Right lobe of liver (tissue), 6 donors: ENCODE results near the gene SCN8A. TPM values are rescaled to one million over a fixed set of nuclear protein-coding genes. Genes with fewer than 3 reads are reported as not detected.

ENCODE experiments used
- ATAC-seq, 4 donors: fragments of 200-7000 bp; cut with Tn5 transposase; one replicate each; pipeline ENCODE4 v1.9.1; 2020; ENCODE audit warnings: mild to moderate bottlenecking in 4 of 4, moderate library complexity in 4 of 4
- DNase-seq, 3 donors: peaks; one replicate each; pipeline ENCODE4 v3.0.0-alpha.2; 2020
- H3K27ac ChIP-seq, 3 donors: fragments of 200-600 bp; one replicate each; pipeline ENCODE4 v1.8.0; 2022
- H3K27me3 ChIP-seq, 2 donors: fragments of 200-600 bp; one replicate each; pipeline ENCODE4 v1.8.0; 2022
- H3K36me3 ChIP-seq, 4 donors: fragments of 200-600 bp; sonication (generic) in 1 of 4; one replicate each; pipeline versions ENCODE4 v1.5.1 to v1.8.0; 2017 to 2022; ENCODE audit warnings: control low read depth in 1 of 4
- H3K4me1 ChIP-seq, 4 donors: fragments of 200-600 bp; sonication (generic) in 1 of 4; one replicate each; pipeline versions ENCODE4 v1.5.1 to v1.8.0; 2017 to 2022; ENCODE audit warnings: control low read depth in 1 of 4
- H3K4me3 ChIP-seq, 3 donors: fragments of 200-600 bp; one replicate each; pipeline ENCODE4 v1.8.0; 2022
- H3K9me3 ChIP-seq, 4 donors: fragments of 200-600 bp; sonication (generic) in 1 of 4; one replicate each; pipeline versions ENCODE4 v1.5.1 to v1.8.0; 2017 to 2022; ENCODE audit warnings: control low read depth in 1 of 4
- POLR2A ChIP-seq: fragments of 450-650 bp; IDR thresholded peaks from one replicate; pipeline ENCODE4 v1.6.1; 2017; ENCODE audit warnings: antibody characterized with exemption, mild to moderate bottlenecking
- WGBS: methylation state at CpG from one replicate; pipeline ENCODE4 v1.1.6; 2018; ENCODE audit warnings: low coverage, low lambda C conversion rate; ENCODE audit not compliant: insufficient coverage; ENCODE audit errors: missing lambda C conversion rate; 5-methylcytosine and 5-hydroxymethylcytosine counted together
- intact Hi-C, 2 donors: fragments of 100-400 bp; cut with DNase I; formaldehyde crosslinking; loops; one replicate each; pipeline versions ENCODE4 v1.11.2 to v1.14.1; 2022
- total RNA-seq, 6 experiments: library from RNA; depleted of rRNA in 2 of 6; stranded (reverse); fragments of >200 nt in 2 of 6; fragmentation: NEBNext Ultra II Directional in 3 of 6; extraction: Animal tissue kit (Norgen Biotek cat#: 25700) in 3 of 6; gene quantifications; one replicate each; pipeline versions ENCODE4 v1.1.0 to v1.2.4, GENCODE V29; 2016 to 2023
- TF ChIP-seq, protein P1 (sequence below), 4 donors: fragments of 200-600 bp in 3 of 4; fragments of 450-650 bp in 1 of 4; IDR thresholded peaks; one replicate each; pipeline versions ENCODE4 v1.5.1 to v1.8.0; 2016 to 2022; ENCODE audit warnings: antibody characterized with exemption in 4 of 4, mild to moderate bottlenecking in 2 of 4
- donor health status: DM: no; HTN: yes; CAD: no.
- donor health status: DM: no; HTN: no; CAD: no.
- donor health status: DM: no; HTN: no; CAD: no.
- donor health status: DM: no; HTN: yes; CAD: no.
- donor health status: DM: no; HTN: yes; CAD: no.

SCN8A gene
- total RNA-seq, 6 experiments from 2014 or later = 1.7 to 5.6 (median 3.7) TPM

GRCh38 chr12:51621156-51621922, 30.3 kb downstream of the SCN8A start:
- Histone ChIP-seq H3K9me3 (no peaks in the 10 kb centered on the region), H3K27ac (no peak overlapping the region), H3K4me1 (peaks cover 0 to 14% (median 8%) of the 10 kb centered on the region in 4 donors), H3K27me3 (no peaks in the 10 kb centered on the region), H3K36me3 (no peaks in the 10 kb centered on the region), H3K4me3 (no peak overlapping the region)
- ATAC-seq (peak in 1 of 4 donors; percentile 64), DNase-seq (no peak)
- no peak for TF ChIP-seq POLR2A
- TF ChIP-seq, protein P1, sequence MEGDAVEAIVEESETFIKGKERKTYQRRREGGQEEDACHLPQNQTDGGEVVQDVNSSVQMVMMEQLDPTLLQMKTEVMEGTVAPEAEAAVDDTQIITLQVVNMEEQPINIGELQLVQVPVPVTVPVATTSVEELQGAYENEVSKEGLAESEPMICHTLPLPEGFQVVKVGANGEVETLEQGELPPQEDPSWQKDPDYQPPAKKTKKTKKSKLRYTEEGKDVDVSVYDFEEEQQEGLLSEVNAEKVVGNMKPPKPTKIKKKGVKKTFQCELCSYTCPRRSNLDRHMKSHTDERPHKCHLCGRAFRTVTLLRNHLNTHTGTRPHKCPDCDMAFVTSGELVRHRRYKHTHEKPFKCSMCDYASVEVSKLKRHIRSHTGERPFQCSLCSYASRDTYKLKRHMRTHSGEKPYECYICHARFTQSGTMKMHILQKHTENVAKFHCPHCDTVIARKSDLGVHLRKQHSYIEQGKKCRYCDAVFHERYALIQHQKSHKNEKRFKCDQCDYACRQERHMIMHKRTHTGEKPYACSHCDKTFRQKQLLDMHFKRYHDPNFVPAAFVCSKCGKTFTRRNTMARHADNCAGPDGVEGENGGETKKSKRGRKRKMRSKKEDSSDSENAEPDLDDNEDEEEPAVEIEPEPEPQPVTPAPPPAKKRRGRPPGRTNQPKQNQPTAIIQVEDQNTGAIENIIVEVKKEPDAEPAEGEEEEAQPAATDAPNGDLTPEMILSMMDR (IDR thresholded peaks at IDR 0.05) = no peak
- WGBS = 45% methylated on average over 6 of the region's 7 CpGs
- intact Hi-C loops = no loop called here

- Histone ChIP-seq H3K4me1 (peaks cover 0 to 25% (median 12%) of the 10 kb centered on the region in 4 donors), H3K27ac (no peak overlapping the region), H3K36me3 (no peaks in the 10 kb centered on the region), H3K9me3 (no peaks in the 10 kb centered on the region), H3K27me3 (no peaks in the 10 kb centered on the region), H3K4me3 (no peak overlapping the region)
- intact Hi-C loops = no loop called here
- ATAC-seq = no peak
- TF ChIP-seq, protein P1 (IDR thresholded peaks at IDR 0.05) = no peak
- TF ChIP-seq POLR2A = no peak
- DNase-seq = no peak
- WGBS = 89% methylated on average over 1 of the region's 1 CpG
These were observed 31.5 kb downstream of the SCN8A start for GRCh38 chr12:51622564-51622963.

DNA sequence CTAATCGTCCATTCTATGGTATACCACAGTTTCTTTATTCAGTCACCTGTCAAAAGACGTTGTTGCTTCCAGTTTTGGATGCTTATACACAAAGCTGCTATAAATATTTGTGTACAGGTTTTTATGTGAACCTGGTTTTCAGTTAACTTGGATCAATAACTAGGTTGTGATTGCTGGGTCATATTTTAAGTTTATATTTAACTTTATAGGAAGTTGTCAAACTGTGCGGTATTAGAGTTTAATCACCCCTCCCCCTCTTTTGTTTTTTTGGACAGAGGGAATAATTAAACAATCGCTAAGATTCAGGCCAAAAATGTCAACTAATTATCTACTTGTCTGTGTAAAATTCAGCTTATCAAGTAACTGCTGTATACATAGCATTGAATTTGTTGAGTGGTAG, 34.3 kb downstream of the SCN8A start:
- DNase-seq (no peak), ATAC-seq (peak; percentile 15 to 61 (median 42))
- Histone ChIP-seq H3K36me3 (no peaks in the 10 kb centered on the region), H3K9me3 (no peaks in the 10 kb centered on the region), H3K27ac (peak overlapping the region; percentile 45 to 76 (median 55)), H3K27me3 (no peaks in the 10 kb centered on the region), H3K4me3 (peak overlapping the region in 1 of 3 donors; percentile 4), H3K4me1 (peaks cover 0 to 22% (median 9%) of the 10 kb centered on the region in 4 donors)
- WGBS = 12% methylated on average over 4 of the region's 4 CpGs
- intact Hi-C loops = no loop called here
- TF ChIP-seq POLR2A = no peak
- TF ChIP-seq, protein P1 (IDR thresholded peaks at IDR 0.05) = no peak

GRCh38 chr12:51626115-51626514, 35.1 kb downstream of the SCN8A start:
- ATAC-seq (peak; percentile 88 to 95 (median 94)), DNase-seq (peak in 1 of 3 donors; percentile 71)
- H3K4me1 ChIP-seq = peaks cover 0 to 29% (median 6%) of the 10 kb centered on the region in 4 donors
- no peaks in the 10 kb centered on the region for H3K36me3 ChIP-seq
- intact Hi-C loops = no loop called here
- TF ChIP-seq POLR2A = no peak
- TF ChIP-seq, protein P1 (IDR thresholded peaks at IDR 0.05) = no peak
- peak overlapping the region in 1 of 3 donors; percentile 4 for H3K4me3 ChIP-seq
- no peaks in the 10 kb centered on the region for H3K9me3 ChIP-seq
- 41% methylated on average over 3 of the region's 3 CpGs for WGBS
- no peaks in the 10 kb centered on the region for H3K27me3 ChIP-seq
- H3K27ac ChIP-seq = peak overlapping the region; percentile 45 to 76 (median 55)
